GM12878 (cell line): ENCODE data around the gene CREB5. TPM values are rescaled to one million over a fixed set of nuclear protein-coding genes. Genes with fewer than 3 reads are reported as not detected.

ENCODE experiments used
- ATAC-seq: fragments of 200-7000 bp; cut with Tn5 transposase; 3 replicates; pipeline ENCODE4 v1.9.1; 2020; ENCODE audit warnings: mild to moderate bottlenecking, moderate library complexity
- Bru-seq: library from RNA; stranded (reverse); fragments of 400-500 nt; gene quantifications from one replicate; lab custom pipeline; 2021; lab: Mats Ljungman, UMichigan
- BruChase-seq, 2 experiments: library from RNA; stranded (reverse); fragments of 400-500 nt; gene quantifications; one replicate each; lab custom pipeline; 2021; lab: Mats Ljungman, UMichigan
- BruUV-seq: library from RNA; stranded (reverse); fragments of 400-500 nt; replicated peaks from 2 replicates; lab custom pipeline; 2021; lab: Mats Ljungman, UMichigan
- CTCF ChIA-PET: fragments of 300-600 bp; sonication (Branson Sonifier 250); formaldehyde crosslinking; extraction: SDS; loops from one replicate; lab custom pipeline; 2021; ENCODE audit warnings: inconsistent platforms; lab: Yijun Ruan, JAX
- POLR2A ChIA-PET: fragments of 350-600 bp; formaldehyde crosslinking; extraction: SDS; loops from one replicate; lab custom pipeline; 2021; ENCODE audit warnings: inconsistent platforms; lab: Charles Lee
- RAD21 ChIA-PET: fragments of 300-600 bp; sonication (Branson Sonifier 250); formaldehyde crosslinking; loops from one replicate; lab custom pipeline; 2023; ENCODE audit warnings: antibody characterized with exemption; ENCODE audit not compliant: unreplicated experiment; lab: Charles Lee
- SMC1A ChIA-PET: fragments of 300-600 bp; sonication (Branson Sonifier 250); formaldehyde crosslinking; loops from one replicate; lab custom pipeline; 2023; ENCODE audit not compliant: unreplicated experiment, uncharacterized antibody; lab: Charles Lee
- DNase-seq: peaks from one replicate; pipeline ENCODE4 v3.0.0-alpha.2; 2011; ENCODE audit warnings: low read depth, low spot score
- FAIRE-seq: peaks from 3 replicates; lab custom pipeline; 2011; peaks lifted over from hg19 to GRCh38; lab: Jason Lieb, UNC
- H2AFZ ChIP-seq: 2 replicates; pipeline ENCODE4 v1.6.0; 2011; ENCODE audit warnings: low read depth, low read length, control low read depth; ENCODE audit not compliant: control insufficient read depth
- H3K27ac ChIP-seq: 2 replicates; pipeline ENCODE4 v1.5.1; 2011; ENCODE audit warnings: control low read depth; ENCODE audit not compliant: control insufficient read depth, insufficient read depth
- H3K27me3 ChIP-seq, 2 experiments: replicated peaks in 1 of 2; 2 replicates each; pipeline versions ENCODE4 v1.6.0 to v1.6.1; 2011; ENCODE audit warnings: low read length in 1 of 2; ENCODE audit not compliant: control insufficient read depth in 2 of 2, insufficient read depth in 2 of 2
- H3K36me3 ChIP-seq, 2 experiments: 2 replicates each; pipeline ENCODE4 v1.5.1; 2011; ENCODE audit warnings: low read length in 1 of 2; ENCODE audit not compliant: control insufficient read depth in 2 of 2, insufficient read depth in 2 of 2
- H3K4me1 ChIP-seq: 2 replicates; pipeline ENCODE4 v1.6.1; 2011; ENCODE audit warnings: mild to moderate bottlenecking, low read length, moderate library complexity, mixed read lengths; ENCODE audit not compliant: control insufficient read depth, insufficient read depth
- H3K4me2 ChIP-seq: 2 replicates; pipeline ENCODE4 v1.6.0; 2011; ENCODE audit warnings: control low read depth; ENCODE audit not compliant: control insufficient read depth, insufficient read depth
- H3K4me3 ChIP-seq: fragments of 200-600 bp; sonication (generic); 2 replicates; pipeline ENCODE4 v1.5.1; 2016
- H3K79me2 ChIP-seq: 2 replicates; pipeline ENCODE4 v1.6.0; 2011; ENCODE audit warnings: low read length; ENCODE audit not compliant: control insufficient read depth, insufficient read depth
- H3K9ac ChIP-seq: 2 replicates; pipeline ENCODE4 v1.8.0; 2011; ENCODE audit warnings: low read length, control low read depth, mixed read lengths; ENCODE audit not compliant: control insufficient read depth, insufficient read depth
- H3K9me3 ChIP-seq: replicated peaks from 3 replicates; pipeline ENCODE4 v1.5.1; 2011; ENCODE audit warnings: mild to moderate bottlenecking, low read length; ENCODE audit not compliant: control insufficient read depth, insufficient read depth
- H4K20me1 ChIP-seq: 2 replicates; pipeline ENCODE4 v1.6.0; 2011; ENCODE audit not compliant: control insufficient read depth, insufficient read depth
- CHD1 ChIP-seq: IDR thresholded peaks from 2 replicates; pipeline ENCODE4 v1.6.1; 2012; ENCODE audit warnings: low read depth, low read length, improper control_type of control experiment
- CREB1 ChIP-seq: IDR thresholded peaks from 2 replicates; pipeline ENCODE4 v1.6.1; 2012; ENCODE audit warnings: low read depth, mild to moderate bottlenecking, inconsistent platforms
- CREM ChIP-seq: IDR thresholded peaks from 2 replicates; pipeline ENCODE4 v1.6.1; 2014; ENCODE audit warnings: antibody characterized with exemption, low read depth
- DPF2 ChIP-seq: fragments of 450-650 bp; IDR thresholded peaks from 2 replicates; pipeline ENCODE4 v1.6.1; 2017; ENCODE audit warnings: mild to moderate bottlenecking
- EED ChIP-seq: sonication (generic); IDR thresholded peaks from 2 replicates; pipeline ENCODE4 v1.6.1; 2016; ENCODE audit warnings: antibody characterized with exemption, low read depth
- FOXM1 ChIP-seq: IDR thresholded peaks from 2 replicates; pipeline ENCODE4 v1.6.1; 2012; ENCODE audit warnings: low read depth, mild to moderate bottlenecking, inconsistent platforms, low read length, moderate library complexity
- GATAD2B ChIP-seq: fragments of 450-650 bp; conservative IDR thresholded peaks from 2 replicates; pipeline ENCODE4 v1.6.1; 2017; ENCODE audit warnings: low read depth, mild to moderate bottlenecking, moderate library complexity
- IRF4 ChIP-seq: IDR thresholded peaks from 2 replicates; pipeline ENCODE4 v1.6.1; 2011; ENCODE audit warnings: low read depth, low read length
- MTA2 ChIP-seq: fragments of 450-650 bp; IDR thresholded peaks from 2 replicates; pipeline ENCODE4 v1.6.1; 2016; ENCODE audit warnings: low read depth, mild to moderate bottlenecking, moderate library complexity
- PML ChIP-seq: IDR thresholded peaks from 2 replicates; pipeline ENCODE4 v1.6.1; 2012; ENCODE audit warnings: low read length, inconsistent platforms
- POLR2A ChIP-seq: IDR thresholded peaks from 2 replicates; pipeline ENCODE4 v1.6.1; 2011; ENCODE audit warnings: low read depth, mild to moderate bottlenecking, low read length
- POLR2AphosphoS5 ChIP-seq: IDR thresholded peaks from 2 replicates; pipeline ENCODE4 v1.6.1; 2011; ENCODE audit warnings: mild to moderate bottlenecking, low read length, inconsistent platforms
- REST ChIP-seq: IDR thresholded peaks from 2 replicates; pipeline ENCODE4 v1.6.1; 2012; ENCODE audit warnings: mild to moderate bottlenecking, low read depth, low read length
- SMAD5 ChIP-seq: IDR thresholded peaks from 2 replicates; pipeline ENCODE4 v1.6.1; 2016; ENCODE audit warnings: antibody characterized with exemption, low read depth
- SUZ12 ChIP-seq: fragments of 200-600 bp; sonication (generic); IDR thresholded peaks from one replicate; pipeline ENCODE4 v1.6.1; 2018; ENCODE audit warnings: antibody characterized with exemption, mild to moderate bottlenecking; ENCODE audit not compliant: unreplicated experiment
- YY1 ChIP-seq: IDR thresholded peaks from 2 replicates; pipeline ENCODE4 v1.6.1; 2011; ENCODE audit warnings: low read depth, mild to moderate bottlenecking, low read length
- WGBS: methylation state at CpG from one replicate; pipeline ENCODE4 v1.1.6; 2016; ENCODE audit warnings: low lambda C conversion rate; ENCODE audit not compliant: insufficient replicate concordance, insufficient coverage; ENCODE audit errors: missing lambda C conversion rate; 5-methylcytosine and 5-hydroxymethylcytosine counted together
- in situ Hi-C: fragments of 300-500 bp; cut with MboI; formaldehyde crosslinking; loops from 9 replicates; pipeline ENCODE4 v1.14.3; 2018; ENCODE audit warnings: mixed read lengths
- intact Hi-C: fragments of 100-400 bp; cut with micrococcal nuclease; formaldehyde crosslinking; loops from one replicate; pipeline ENCODE4 v1.14.2; 2022; ENCODE audit not compliant: unreplicated experiment
- long read RNA-seq, 2 experiments: library from polyadenylated mRNA; unstranded; transcript quantifications; one replicate each; pipeline ENCODE4 v2.0.0, GENCODE V29; 2019 to 2020
- polyA minus RNA-seq, 3 experiments: library from RNA; depleted of rRNA, polyadenylated mRNA; stranded (reverse); fragments of >200 nt; gene quantifications; 2 replicates each; pipeline ENCODE4 v1.2.3, GENCODE V29; 2011
- polyA plus RNA-seq, 11 experiments: library from polyadenylated mRNA; depleted of rRNA in 4 of 11; unstranded in 6 of 11; stranded (reverse) in 5 of 11; fragments of >200 nt; fragmentation: Nextera tagmentation in 4 of 11; fragmentation: Illumina TruSeq in 1 of 11; extraction: Ambion mirVana in 4 of 11; extraction: Trizol in 1 of 11; gene quantifications; 1 replicate in 1 of 11; 2 replicates in 10 of 11; pipeline versions ENCODE4 v1.2.1 to v1.2.3, GENCODE V29; 2011 to 2016; ENCODE audit warnings: inconsistent platforms in 2 of 11, missing spikeins in 2 of 11, low read depth in 1 of 11
- total RNA-seq, 4 experiments: library from RNA; depleted of rRNA in 3 of 4; stranded (reverse); fragments of >200 nt in 3 of 4; fragmentation: Illumina TruSeq in 1 of 4; extraction: Trizol in 1 of 4; gene quantifications; 2 replicates each; pipeline versions ENCODE4 v1.2.1 to v1.2.3, GENCODE V29; 2013 to 2021

CREB5 gene
- 709 and 724 TPM in 2 replicates for total RNA-seq (2013; cell fraction: nucleolus; rRNA removed)
- total RNA-seq (2014; rRNA removed) (74.1 and 75.6 TPM in 2 replicates), total RNA-seq (2014; rRNA removed; fragmentation: Illumina TruSeq; extraction: Trizol) (50.0 and 61.2 TPM in 2 replicates), total RNA-seq (2021) (65.7 and 66.8 TPM in 2 replicates), polyA plus RNA-seq (2011; rRNA removed) (42.0 and 60.2 TPM in 2 replicates), polyA plus RNA-seq (2014; fragmentation: Illumina TruSeq; extraction: Trizol) (50.9 and 64.8 TPM in 2 replicates), polyA plus RNA-seq (2014; fragmentation: Nextera tagmentation; extraction: Ambion mirVana) (10 to 100 TPM; 12.9 to 29.2 TPM), polyA plus RNA-seq (2014; rRNA removed) (46.9 and 55.0 TPM in 2 replicates), polyA plus RNA-seq (2016; fragmentation: Nextera tagmentation; extraction: Ambion mirVana) (10 to 100 TPM; 50.6 to 57.0 TPM), polyA minus RNA-seq (2011; rRNA and poly(A)+ RNA removed) (136 and 141 TPM in 2 replicates), Bru-seq, nascent RNA (percentile 91 among the genes with signal in this experiment), BruChase-seq, experiment 1, labeled RNA remaining after a 6-hour chase (percentile 75 among the genes with signal in this experiment), BruChase-seq, experiment 2, labeled RNA remaining after a 2-hour chase (percentile 80 among the genes with signal in this experiment)
- polyA plus RNA-seq (2011; ENCODE audit: low read depth): 6.7 TPM
- polyA plus RNA-seq (2011; cell fraction: cytosol; rRNA removed): 54.0 and 54.3 TPM in 2 replicates
- polyA plus RNA-seq (2011; cell fraction: nucleus; rRNA removed): 268 and 302 TPM in 2 replicates
- polyA plus RNA-seq (2012): 8.8 and 12.5 TPM in 2 replicates
- polyA minus RNA-seq (2011; cell fraction: cytosol; rRNA and poly(A)+ RNA removed): 24.7 TPM in 2 replicates
- 193 and 361 TPM in 2 replicates for polyA minus RNA-seq (2011; cell fraction: nucleus; rRNA and poly(A)+ RNA removed)
- long read RNA-seq, experiment 1, partial matches to known transcripts: 3 of 11 reads
- long read RNA-seq, experiment 1, other reads (novel, unspliced or antisense): 8 of 11 reads
- long read RNA-seq, experiment 2, partial matches to known transcripts: 45 of 71 reads
- long read RNA-seq, experiment 2, other reads (novel, unspliced or antisense): 26 of 71 reads

GRCh38 chr7:28411876-28412662 lies at the start of gene CREB5:
Gene CREB5 (plus strand): TSS chr7:28412518. CDS start chr7:28412915, 397 bp downstream.
- Histone ChIP-seq H3K9ac (0 out of 2 replicates have a peak within 1 kb of the TSS, but pooled peaks have one; percentile 4), H3K36me3 (no peaks in the 10 kb centered on the region; a peak in 1 of 4 replicates), H3K4me1 (0 out of 2 replicates have a peak, but pooled peaks cover 2% of the 10 kb centered on the region), H3K27me3 (peaks cover 0 to 14% of the 10 kb centered on the region in 2 experiments; a peak in 2 of 4 replicates), H3K27ac (no peak within 1 kb of the TSS; the same call in none of the 2 replicates), H3K79me2 (no peaks in the 10 kb centered on the region), H3K4me3 (no peak within 1 kb of the TSS), H3K4me2 (peak within 1 kb of the TSS; percentile 28; the same call in 1 of the 2 replicates), H2AFZ (no peak within 1 kb of the TSS), H3K9me3 (no peaks in the 10 kb centered on the region), H4K20me1 (no peaks in the 10 kb centered on the region)
- FAIRE-seq (no peak), DNase-seq (no peak), ATAC-seq (peak; percentile 44)
- TSS peak; percentile 39 for BruUV-seq
- ChIA-PET RAD21 (interaction anchor here (0.7 to 8.5 kb wide), 22 partner anchors 22 to 442 kb away, joined by 3 to 156 read pairs (median 4); no protein-coding TSS in a partner anchor), SMC1A (interaction anchor here (0.6 to 6.7 kb wide), 39 partner anchors 18 to 441 kb away, joined by 3 to 120 read pairs (median 4); no protein-coding TSS in a partner anchor), CTCF (interaction anchor here (0.5 to 4.7 kb wide), 29 partner anchors 12 to 443 kb away, joined by 3 to 48 read pairs (median 3); no protein-coding TSS in a partner anchor), POLR2A (interaction anchor here (0.6 to 8.3 kb wide), 12 partner anchors 20 to 289 kb away, joined by 3 to 88 read pairs (median 6); no protein-coding TSS in a partner anchor)
- 53% methylated on average over 8 of the region's 8 CpGs for WGBS
- in situ Hi-C loops: no loop called here
- intact Hi-C loops: loop anchor here (1.0 to 2.0 kb wide), 4 partner anchors 31 to 215 kb away; no protein-coding TSS in a partner anchor
- TF ChIP-seq YY1 (peak; percentile 63; the same call in 1 of the 2 replicates), POLR2AphosphoS5 (peak; percentile 45), FOXM1 (peak; percentile 5; the same call in 1 of the 2 replicates), GATAD2B (no peak), SMAD5 (peak; percentile 78; the same call in 1 of the 2 replicates), CREM (peak; percentile 53), CHD1 (0 out of 2 replicates have a peak, but pooled peaks have one; percentile 51), IRF4 (no peak), CREB1 (peak; percentile 41; the same call in 1 of the 2 replicates), EED (peak; percentile 20; the same call in 1 of the 2 replicates), DPF2 (peak; percentile 29; the same call in 1 of the 2 replicates), PML (peak; percentile 55; the same call in 1 of the 2 replicates), REST (no peak), SUZ12 (no peak), MTA2 (peak; percentile 53), POLR2A (peak; percentile 32; the same call in 1 of the 2 replicates)
